ENCODE results near the gene SLC47A2. TPM values are rescaled to one million over a fixed set of nuclear protein-coding genes. Genes with fewer than 3 reads are reported as not detected.

Gene SLC47A2
- total and polyA plus RNA-seq, 2 donors from 2014 or later = 46.3 to 61.5 TPM

- no peak overlapping the region for H3K4me3 ChIP-seq (ENCODE audit: low read length in 3 of 3)
- intact Hi-C loops (cut with DNase I) = no loop called here
- no peaks in the 10 kb centered on the region for H3K9me3 ChIP-seq (ENCODE audit: control insufficient read depth in 2 of 3, insufficient read depth in 1 of 3, low read length in 3 of 3)
- no peak overlapping the region for H3K9ac ChIP-seq (ENCODE audit: low read length in 3 of 3)
- H3K36me3 ChIP-seq (ENCODE audit: control insufficient read depth in 2 of 3, insufficient read depth in 3 of 3, low read length in 3 of 3) = no peaks in the 10 kb centered on the region
- FAIRE-seq = no peak
- no peaks in the 10 kb centered on the region for H3K27me3 ChIP-seq (ENCODE audit: control insufficient read depth, insufficient read depth, low read length)
- peak in 1 of 5 donors; percentile 58 for DNase-seq
- no peak overlapping the region for H3K27ac ChIP-seq (ENCODE audit: low read depth in 2 of 2, low read length in 2 of 2)
- H3K4me1 ChIP-seq (ENCODE audit: control insufficient read depth in 2 of 3, insufficient read depth in 2 of 3, low read depth in 1 of 3, low read length in 3 of 3) = peaks cover 10 to 14% (median 11%) of the 10 kb centered on the region in 3 donors
- no peak for TF ChIP-seq CTCF (IDR thresholded peaks at IDR 0.05; ENCODE audit: borderline replicate concordance, extremely low read depth, insufficient read depth)
Observed at GRCh38 chr17:19705771-19706770, 10.3 kb downstream of the SLC47A2 start.

- intact Hi-C loops (cut with DNase I) = no loop called here
- no peak for FAIRE-seq
- TF ChIP-seq CTCF (IDR thresholded peaks at IDR 0.05; ENCODE audit: borderline replicate concordance, extremely low read depth, insufficient read depth) = no peak
Observed at GRCh38 chr17:19705201-19705600, 11.2 kb downstream of the SLC47A2 start.

GRCh38 chr17:19703828-19704613 is 12.4 kb downstream of the SLC47A2 start:
- FAIRE-seq (no peak), DNase-seq (peak in 4 of 5 donors; percentile 46 to 68 (median 58))
- no peak for TF ChIP-seq CTCF (IDR thresholded peaks at IDR 0.05; ENCODE audit: borderline replicate concordance, extremely low read depth, insufficient read depth)
- Histone ChIP-seq H3K4me1 (ENCODE audit: control insufficient read depth in 2 of 3, insufficient read depth in 2 of 3, low read depth in 1 of 3, low read length in 3 of 3) (peaks cover 10 to 14% (median 11%) of the 10 kb centered on the region in 3 donors), H3K9me3 (ENCODE audit: control insufficient read depth in 2 of 3, insufficient read depth in 1 of 3, low read length in 3 of 3) (no peaks in the 10 kb centered on the region), H3K4me3 (ENCODE audit: low read length in 3 of 3) (no peak overlapping the region), H3K27ac (ENCODE audit: low read depth in 2 of 2, low read length in 2 of 2) (peak overlapping the region in 1 of 2 donors; percentile 35), H3K9ac (ENCODE audit: low read length in 3 of 3) (no peak overlapping the region), H3K27me3 (ENCODE audit: control insufficient read depth, insufficient read depth, low read length) (no peaks in the 10 kb centered on the region), H3K36me3 (ENCODE audit: control insufficient read depth in 2 of 3, insufficient read depth in 3 of 3, low read length in 3 of 3) (no peaks in the 10 kb centered on the region)
- intact Hi-C loops (cut with DNase I) = no loop called here

More at GRCh38 chr17:19705201-19705600, 11.2 kb downstream of the SLC47A2 start:
- H3K9me3 ChIP-seq (ENCODE audit: control insufficient read depth in 2 of 3, insufficient read depth in 1 of 3, low read length in 3 of 3) = no peaks in the 10 kb centered on the region
- no peak overlapping the region for H3K4me3 ChIP-seq (ENCODE audit: low read length in 3 of 3)
- H3K27me3 ChIP-seq (ENCODE audit: control insufficient read depth, insufficient read depth, low read length) = no peaks in the 10 kb centered on the region
- no peak overlapping the region for H3K27ac ChIP-seq (ENCODE audit: low read depth in 2 of 2, low read length in 2 of 2)
- H3K4me1 ChIP-seq (ENCODE audit: control insufficient read depth in 2 of 3, insufficient read depth in 2 of 3, low read depth in 1 of 3, low read length in 3 of 3) = peaks cover 10 to 14% (median 11%) of the 10 kb centered on the region in 3 donors
- H3K36me3 ChIP-seq (ENCODE audit: control insufficient read depth in 2 of 3, insufficient read depth in 3 of 3, low read length in 3 of 3) = no peaks in the 10 kb centered on the region
- H3K9ac ChIP-seq (ENCODE audit: low read length in 3 of 3) = no peak overlapping the region
- DNase-seq = peak in 1 of 5 donors; percentile 49
